ENCODE data around the gene MEX3C. TPM values are rescaled to one million over a fixed set of nuclear protein-coding genes. Genes with fewer than 3 reads are reported as not detected.

The MEX3C gene
- total RNA-seq, 1 donor from 2014 or later: 94.7 TPM

GRCh38 chr18:51160646-51161045 lies 36.8 kb downstream of the MEX3C start:
- peaks cover 12% of the 10 kb centered on the region for H3K4me1 Mint-ChIP-seq
- no peak overlapping the region for H3K9ac ChIP-seq
- no peaks in the 10 kb centered on the region for H3F3A ChIP-seq (ENCODE audit: low read depth)
- H3K79me2 ChIP-seq (ENCODE audit: low read depth): no peaks in the 10 kb centered on the region
- peaks cover 2% of the 10 kb centered on the region for H3K9me3 Mint-ChIP-seq
- H3K4me3 ChIP-seq: no peak overlapping the region
- no peaks in the 10 kb centered on the region for H3K9me3 ChIP-seq (ENCODE audit: low read depth)
- no peak overlapping the region for H3K27ac ChIP-seq
- H3K27me3 Mint-ChIP-seq (ENCODE audit: insufficient read depth, low read depth): peaks cover 2% of the 10 kb centered on the region
- H3K27me3 ChIP-seq: no peaks in the 10 kb centered on the region
- DNase-seq (ENCODE audit: low spot score): no peak
- H4K20me1 ChIP-seq (ENCODE audit: low read depth): no peaks in the 10 kb centered on the region
- no peak overlapping the region for H3K4me3 Mint-ChIP-seq
- no peak overlapping the region for H2AFZ ChIP-seq (replicated peaks)
- no peaks in the 10 kb centered on the region for H3K36me3 Mint-ChIP-seq
- no peak overlapping the region for H3K4me2 ChIP-seq
- H3K36me3 ChIP-seq: no peaks in the 10 kb centered on the region
- no peak overlapping the region for H3K27ac Mint-ChIP-seq
- peaks cover 11% of the 10 kb centered on the region for H3K4me1 ChIP-seq
- no peak for TF ChIP-seq EZH2phosphoT487 (IDR thresholded peaks at IDR 0.05)
- TF ChIP-seq EZH2 (IDR thresholded peaks at IDR 0.05): no peak
- TF ChIP-seq CTCF (IDR thresholded peaks at IDR 0.05): no peak

- H2AFZ ChIP-seq (replicated peaks): no peak overlapping the region
- DNase-seq (ENCODE audit: low spot score): no peak
- H3K9me3 ChIP-seq (ENCODE audit: low read depth): no peaks in the 10 kb centered on the region
- Mint-ChIP-seq H3K4me3 (no peak overlapping the region), H3K36me3 (no peaks in the 10 kb centered on the region), H3K27ac (no peak overlapping the region), H3K27me3 (ENCODE audit: insufficient read depth, low read depth) (peaks cover 2% of the 10 kb centered on the region), H3K9me3 (peaks cover 4% of the 10 kb centered on the region), H3K4me1 (peaks cover 2% of the 10 kb centered on the region)
- no peaks in the 10 kb centered on the region for H3K79me2 ChIP-seq (ENCODE audit: low read depth)
- H3F3A ChIP-seq (ENCODE audit: low read depth): no peaks in the 10 kb centered on the region
- no peak overlapping the region for H3K27ac ChIP-seq
- no peaks in the 10 kb centered on the region for H3K36me3 ChIP-seq
- TF ChIP-seq EZH2phosphoT487 (IDR thresholded peaks at IDR 0.05): no peak
- TF ChIP-seq CTCF (IDR thresholded peaks at IDR 0.05): no peak
- no peak for TF ChIP-seq EZH2 (IDR thresholded peaks at IDR 0.05)
- H3K9ac ChIP-seq: no peak overlapping the region
- no peak overlapping the region for H3K4me2 ChIP-seq
- no peaks in the 10 kb centered on the region for H4K20me1 ChIP-seq (ENCODE audit: low read depth)
- no peak overlapping the region for H3K4me3 ChIP-seq
- no peaks in the 10 kb centered on the region for H3K4me1 ChIP-seq
- no peaks in the 10 kb centered on the region for H3K27me3 ChIP-seq
Measured at GRCh38 chr18:51157215-51157614, 40.3 kb downstream of the MEX3C start.

GRCh38 chr18:51154431-51155063 lies 42.9 kb downstream of the MEX3C start:
- Histone ChIP-seq H3K27me3 (no peaks in the 10 kb centered on the region), H3K27ac (no peak overlapping the region), H4K20me1 (ENCODE audit: low read depth) (no peaks in the 10 kb centered on the region), H3K9me3 (ENCODE audit: low read depth) (no peaks in the 10 kb centered on the region), H3K79me2 (ENCODE audit: low read depth) (no peaks in the 10 kb centered on the region), H3K4me3 (no peak overlapping the region), H3K36me3 (no peaks in the 10 kb centered on the region), H3F3A (ENCODE audit: low read depth) (no peaks in the 10 kb centered on the region), H3K4me1 (no peaks in the 10 kb centered on the region), H2AFZ (replicated peaks) (no peak overlapping the region), H3K9ac (no peak overlapping the region), H3K4me2 (no peak overlapping the region)
- Mint-ChIP-seq H3K4me1 (peaks cover 4% of the 10 kb centered on the region), H3K27ac (no peak overlapping the region), H3K36me3 (no peaks in the 10 kb centered on the region), H3K4me3 (no peak overlapping the region), H3K27me3 (ENCODE audit: insufficient read depth, low read depth) (peaks cover 3% of the 10 kb centered on the region), H3K9me3 (peaks cover 4% of the 10 kb centered on the region)
- TF ChIP-seq EZH2phosphoT487 (IDR thresholded peaks at IDR 0.05) (no peak), CTCF (IDR thresholded peaks at IDR 0.05) (no peak), EZH2 (IDR thresholded peaks at IDR 0.05) (no peak)
- no peak for DNase-seq (ENCODE audit: low spot score)
